ENCODE data around the gene DCAF5.
A peak's percentile ranks its signal among the peaks of the same experiment; 100 is the strongest.
"Not testable (repeated sequence)": the region's sequence is repeated elsewhere in the genome, so short reads cannot be mapped to it uniquely, and the experiment has no call there.

DCAF5 gene

GRCh38 chr14:69152902-69153151, at the start of gene DCAF5:
DCAF5 (minus strand) TSS chr14:69153119; CDS start chr14:69152978, 141 bp downstream.
- no peak for DNase-seq

- DNase-seq, result no peak
These were observed 46.9 kb upstream of the DCAF5 start for GRCh38 chr14:69199786-69200185.

GRCh38 chr14:69193721-69194120, 40.8 kb upstream of the DCAF5 start:
- no peak for DNase-seq

GRCh38 chr14:69191340-69192111, 38.6 kb upstream of the DCAF5 start, which contains the start of gene EXD2:
EXD2 (plus strand) TSS chr14:69191498; CDS start chr14:69209471, 17,973 bp downstream.
- peak; percentile 93 for DNase-seq

GRCh38 chr14:69190191-69190590, 37.3 kb upstream of the DCAF5 start:
- DNase-seq, result no peak

GRCh38 chr14:69183735-69184134, 30.8 kb upstream of the DCAF5 start:
- DNase-seq, result no peak

- DNase-seq, result not testable (repeated sequence)
These were observed 29.7 kb upstream of the DCAF5 start for GRCh38 chr14:69182580-69182979.

- DNase-seq, result no peak
These were observed 28.6 kb upstream of the DCAF5 start for GRCh38 chr14:69181491-69181890.

- no peak for DNase-seq
These were observed 22.2 kb upstream of the DCAF5 start for GRCh38 chr14:69175130-69175529.

GRCh38 chr14:69171569-69171968, 18.6 kb upstream of the DCAF5 start:
- DNase-seq, result peak; percentile 7

GRCh38 chr14:69170839-69171238, 17.9 kb upstream of the DCAF5 start:
- DNase-seq, result no peak

- not testable (repeated sequence) for DNase-seq
These were observed 12.9 kb upstream of the DCAF5 start for GRCh38 chr14:69165787-69166186.

GRCh38 chr14:69161590-69161989, 8.7 kb upstream of the DCAF5 start:
- no peak for DNase-seq

GRCh38 chr14:69156224-69156623, 3.3 kb upstream of the DCAF5 start:
- no peak for DNase-seq

- DNase-seq, result peak; percentile 51
These were observed 1.9 kb upstream of the DCAF5 start for GRCh38 chr14:69154779-69155178.

- peak; percentile 21 for DNase-seq
These were observed 953 bp upstream of the DCAF5 start for GRCh38 chr14:69153873-69154270.

- peak; percentile 96 for DNase-seq
These were observed 393 bp upstream of the DCAF5 start for GRCh38 chr14:69153152-69153872.

GRCh38 chr14:69152181-69152901, 578 bp downstream of the DCAF5 start:
- peak; percentile 67 for DNase-seq

- DNase-seq, result peak; percentile 77
These were observed 1.3 kb downstream of the DCAF5 start for GRCh38 chr14:69151458-69152180.

- DNase-seq, result no peak
These were observed 3.3 kb downstream of the DCAF5 start for GRCh38 chr14:69149461-69150244.

- no peak for DNase-seq
These were observed 10.8 kb downstream of the DCAF5 start for GRCh38 chr14:69142101-69142500.

GRCh38 chr14:69141550-69141949, 11.4 kb downstream of the DCAF5 start:
- DNase-seq, result no peak
